BE2C (cell line): Measurements from ENCODE around the gene TMEM120A.
"Not testable (repeated sequence)": the region's sequence is repeated elsewhere in the genome, so short reads cannot be mapped to it uniquely, and the experiment has no call there.

Experiments used
- DNase-seq: peaks from one replicate; pipeline ENCODE4 v3.0.0-alpha.2; 2020
- H3K27me3 ChIP-seq: fragments of 250-450 bp; sonication (Bioruptor Pico); 2 replicates; pipeline ENCODE4 v1.5.1; 2020; ENCODE audit warnings: mild to moderate bottlenecking
- H3K36me3 ChIP-seq: fragments of 250-450 bp; sonication (Bioruptor Pico); 2 replicates; pipeline ENCODE4 v1.5.1; 2020; ENCODE audit warnings: mild to moderate bottlenecking
- H3K4me1 ChIP-seq: fragments of 250-450 bp; sonication (Bioruptor Pico); 2 replicates; pipeline ENCODE4 v1.5.1; 2020
- H3K4me3 ChIP-seq: 2 replicates; pipeline ENCODE4 v1.5.1; 2011; ENCODE audit warnings: low read depth, low read length
- H3K9me3 ChIP-seq: fragments of 250-450 bp; sonication (Bioruptor Pico); 2 replicates; pipeline ENCODE4 v1.5.1; 2020
- CTCF ChIP-seq: IDR thresholded peaks from 2 replicates; pipeline ENCODE4 v1.5.1; 2012; ENCODE audit warnings: mild to moderate bottlenecking, low read depth, low read length

The TMEM120A gene

GRCh38 chr7:76008156-76008687 is 13.8 kb upstream of the TMEM120A start:
- no peak for TF ChIP-seq CTCF
- H3K27me3 ChIP-seq = no peaks in the 10 kb centered on the region
- no peak overlapping the region for H3K4me3 ChIP-seq
- no peaks in the 10 kb centered on the region for H3K4me1 ChIP-seq
- H3K36me3 ChIP-seq = peaks cover 4% of the 10 kb centered on the region
- DNase-seq = no peak
- H3K9me3 ChIP-seq = no peaks in the 10 kb centered on the region

DNA sequence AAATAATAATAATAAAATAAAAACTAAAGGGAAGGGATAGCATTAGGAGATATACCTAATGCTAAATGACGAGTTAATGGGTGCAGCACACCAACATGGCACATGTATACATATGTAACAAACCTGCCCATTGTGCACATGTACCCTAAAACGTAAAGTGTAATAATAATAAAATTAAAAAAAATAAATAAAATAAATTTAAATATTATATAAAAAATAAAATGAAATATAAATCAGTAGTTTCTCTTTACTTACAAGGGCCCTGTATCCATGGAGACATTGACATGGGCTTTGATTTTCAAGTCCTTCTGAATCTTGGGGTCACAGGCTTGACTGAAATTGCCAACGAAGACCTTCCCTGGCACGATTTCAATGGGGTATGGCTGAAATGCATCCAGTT is 10.6 kb upstream of the TMEM120A start:
- not testable (repeated sequence) for H3K9me3 ChIP-seq, H3K27me3 ChIP-seq, H3K4me1 ChIP-seq, DNase-seq, H3K4me3 ChIP-seq, H3K36me3 ChIP-seq

- Histone ChIP-seq H3K9me3 (no peaks in the 10 kb centered on the region), H3K4me3 (no peak overlapping the region), H3K36me3 (peaks cover 4% of the 10 kb centered on the region), H3K4me1 (no peaks in the 10 kb centered on the region), H3K27me3 (no peaks in the 10 kb centered on the region)
- no peak for TF ChIP-seq CTCF
- DNase-seq = no peak
Measured at GRCh38 chr7:76003351-76003750, 9.0 kb upstream of the TMEM120A start.

DNA sequence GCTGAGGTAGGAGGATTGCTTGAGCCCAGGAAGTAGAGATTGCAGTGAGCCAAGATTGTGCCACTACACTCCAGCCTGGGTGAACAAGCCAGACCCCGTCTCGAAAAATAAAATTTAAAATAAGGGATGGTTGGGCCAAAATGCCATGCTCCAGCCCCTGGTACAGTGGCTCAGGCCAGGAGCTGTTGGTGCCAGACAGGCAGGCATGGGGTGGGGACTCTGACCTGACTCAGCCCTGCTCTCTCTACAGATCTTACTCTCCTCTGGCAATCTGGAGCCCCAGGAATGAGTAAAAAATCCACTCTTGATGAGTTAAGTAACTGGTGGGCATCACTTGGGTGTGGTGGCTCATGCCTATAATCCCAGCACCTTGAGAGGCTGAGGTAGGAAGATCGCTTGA is 8.4 kb upstream of the TMEM120A start:
- no peak for DNase-seq
- H3K4me1 ChIP-seq = no peaks in the 10 kb centered on the region
- no peaks in the 10 kb centered on the region for H3K27me3 ChIP-seq
- H3K9me3 ChIP-seq = no peaks in the 10 kb centered on the region
- TF ChIP-seq CTCF = no peak
- H3K36me3 ChIP-seq = peaks cover 4% of the 10 kb centered on the region
- H3K4me3 ChIP-seq = no peak overlapping the region

DNA sequence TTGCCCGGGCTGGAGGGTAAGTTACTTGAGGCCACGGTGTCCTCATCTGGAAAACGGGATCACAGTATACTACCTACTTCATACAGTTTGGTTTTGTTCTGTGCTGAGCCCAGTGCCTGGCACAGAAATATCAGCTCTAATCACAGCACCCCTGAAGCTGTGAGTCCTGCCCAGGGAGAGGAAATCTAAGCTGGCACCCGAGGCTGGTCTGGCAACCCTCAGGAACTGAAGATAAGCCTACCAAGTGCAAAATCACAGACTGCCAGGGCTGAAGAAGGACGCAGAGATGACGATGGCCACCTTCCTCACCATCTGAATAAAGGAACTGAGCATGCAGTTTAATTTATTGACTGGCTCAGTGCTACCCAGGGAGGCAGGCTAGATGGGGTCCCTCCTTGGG is 7.7 kb upstream of the TMEM120A start:
- no peak for DNase-seq
- no peak for TF ChIP-seq CTCF
- Histone ChIP-seq H3K36me3 (peaks cover 4% of the 10 kb centered on the region), H3K4me3 (no peak overlapping the region), H3K27me3 (no peaks in the 10 kb centered on the region), H3K9me3 (no peaks in the 10 kb centered on the region), H3K4me1 (no peaks in the 10 kb centered on the region)

GRCh38 chr7:76000566-76000965 is 6.2 kb upstream of the TMEM120A start:
- Histone ChIP-seq H3K27me3 (no peaks in the 10 kb centered on the region), H3K4me1 (no peaks in the 10 kb centered on the region), H3K36me3 (peaks cover 4% of the 10 kb centered on the region), H3K9me3 (no peaks in the 10 kb centered on the region), H3K4me3 (no peak overlapping the region)
- TF ChIP-seq CTCF = no peak
- no peak for DNase-seq

- DNase-seq = no peak
- no peak for TF ChIP-seq CTCF
- Histone ChIP-seq H3K4me3 (no peak overlapping the region), H3K36me3 (no peaks in the 10 kb centered on the region; the same call in 1 of the 2 replicates), H3K9me3 (no peaks in the 10 kb centered on the region), H3K4me1 (no peaks in the 10 kb centered on the region), H3K27me3 (no peaks in the 10 kb centered on the region)
Measured at GRCh38 chr7:75998038-75998437, 3.6 kb upstream of the TMEM120A start.
